Hematopoietic multipotent progenitor cell treated with erythropoietin and hydrocortisone succinate and interleukin-3 and kit ligand, for 17 days (in vitro differentiated cells): Measurements from ENCODE around the gene NINL.
"Not testable (repeated sequence)": the region's sequence is repeated elsewhere in the genome, so short reads cannot be mapped to it uniquely, and the experiment has no call there.

Experiments
- DNase-seq: peaks from one replicate; pipeline ENCODE4 v3.0.0-alpha.2; 2015; ENCODE audit warnings: low spot score

Gene NINL

DNA sequence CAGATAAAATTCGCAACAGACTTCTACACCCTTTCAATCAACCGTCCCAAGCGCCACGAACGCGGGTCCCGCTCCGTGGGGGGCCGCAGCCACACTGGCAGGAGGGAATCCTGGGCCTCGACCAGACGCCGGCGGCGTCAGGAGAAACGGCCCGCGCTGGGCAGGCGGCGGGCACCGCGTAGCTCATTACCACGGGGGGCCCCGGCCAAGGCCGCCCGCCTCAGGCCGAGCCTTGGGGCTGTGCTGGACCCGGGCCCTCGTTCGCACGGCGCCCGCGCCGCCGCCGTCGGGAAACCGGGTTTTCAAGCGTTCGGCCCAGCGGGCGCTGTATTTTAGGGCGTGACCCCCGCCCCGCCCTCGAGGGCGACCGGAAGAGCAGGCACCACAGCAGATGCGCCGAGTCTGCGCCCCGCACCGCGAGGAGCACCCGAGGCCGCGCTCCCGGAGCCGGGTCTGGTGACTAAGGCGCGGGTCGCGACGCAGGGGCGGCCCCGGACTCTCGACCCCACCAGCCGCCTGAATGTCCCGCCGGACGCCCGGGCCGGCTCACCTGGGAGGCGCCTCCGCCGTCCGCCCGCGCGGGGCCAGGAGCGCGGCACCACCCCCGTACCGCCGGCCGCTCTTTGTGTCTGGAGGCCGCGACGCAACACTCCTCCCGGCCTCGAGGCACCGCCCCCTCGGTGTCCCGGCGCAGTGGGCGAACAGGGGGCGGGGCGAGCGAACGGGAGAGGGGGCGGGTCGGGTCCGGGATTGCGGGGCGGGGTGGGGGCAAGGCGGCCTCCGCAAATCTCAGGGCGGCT lies at the start of gene NINL:
NINL (minus strand) TSS at position 627 of the 800 bp plus-strand sequence. CDS start 58,944 bp downstream, outside the sequence.
- no peak for DNase-seq

DNA sequence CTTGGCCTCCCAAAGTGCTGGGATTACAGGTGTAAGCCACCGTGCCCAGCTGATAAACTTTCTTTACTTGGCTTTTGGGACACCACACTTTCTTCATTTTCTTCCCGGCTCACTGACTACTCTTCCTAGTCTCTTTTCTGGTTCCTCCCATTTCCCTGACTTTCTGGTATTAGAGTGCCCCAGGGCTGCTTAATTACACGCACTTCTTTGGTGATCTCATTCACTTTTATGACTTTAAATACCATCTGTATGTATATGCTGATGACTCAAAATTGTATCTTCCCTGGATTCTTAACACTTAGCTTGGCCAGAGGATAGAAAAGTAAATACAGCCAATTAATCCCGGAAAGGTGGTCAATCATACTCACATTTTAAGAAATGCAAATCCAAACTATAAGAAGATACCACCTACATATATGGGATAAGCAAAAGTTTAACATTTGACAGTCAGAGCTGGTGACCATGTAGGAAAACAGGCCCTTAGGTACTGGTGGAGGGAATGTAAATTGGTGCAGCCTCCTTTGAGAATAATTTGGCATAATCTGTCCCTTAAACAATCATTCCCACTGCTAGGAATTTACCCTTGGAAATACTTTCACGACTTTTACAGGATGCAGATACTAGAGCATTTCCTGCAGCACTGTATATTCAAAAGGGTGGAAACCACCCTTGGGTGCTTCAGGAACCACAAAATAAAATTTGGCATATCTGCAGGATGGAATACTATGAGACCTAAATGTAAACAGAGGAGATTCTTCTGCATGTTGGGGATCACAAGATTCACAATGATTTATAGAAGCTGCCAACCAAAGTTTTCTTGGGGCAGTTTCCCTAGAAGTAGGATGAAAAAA lies 47.8 kb upstream of the NINL start:
- no peak for DNase-seq

DNA sequence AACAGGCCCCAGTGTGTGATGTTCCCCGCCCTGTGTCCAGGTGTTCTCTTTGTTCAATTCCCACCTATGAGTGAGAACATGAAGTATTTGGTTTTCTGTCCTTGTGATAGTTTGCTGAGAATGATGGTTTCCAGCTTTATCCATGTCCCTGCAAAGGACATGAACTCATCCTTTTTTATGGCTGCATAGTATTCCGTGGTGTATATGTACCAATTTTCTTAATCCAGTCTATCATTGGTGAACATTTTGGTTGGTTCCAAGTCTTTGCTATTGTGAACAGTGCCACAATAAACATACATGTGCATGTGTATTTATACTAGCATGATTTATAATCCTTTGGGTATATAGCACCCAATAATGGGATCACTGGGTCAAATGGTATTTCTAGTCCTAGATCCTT lies 45.3 kb upstream of the NINL start:
- not testable (repeated sequence) for DNase-seq

DNA sequence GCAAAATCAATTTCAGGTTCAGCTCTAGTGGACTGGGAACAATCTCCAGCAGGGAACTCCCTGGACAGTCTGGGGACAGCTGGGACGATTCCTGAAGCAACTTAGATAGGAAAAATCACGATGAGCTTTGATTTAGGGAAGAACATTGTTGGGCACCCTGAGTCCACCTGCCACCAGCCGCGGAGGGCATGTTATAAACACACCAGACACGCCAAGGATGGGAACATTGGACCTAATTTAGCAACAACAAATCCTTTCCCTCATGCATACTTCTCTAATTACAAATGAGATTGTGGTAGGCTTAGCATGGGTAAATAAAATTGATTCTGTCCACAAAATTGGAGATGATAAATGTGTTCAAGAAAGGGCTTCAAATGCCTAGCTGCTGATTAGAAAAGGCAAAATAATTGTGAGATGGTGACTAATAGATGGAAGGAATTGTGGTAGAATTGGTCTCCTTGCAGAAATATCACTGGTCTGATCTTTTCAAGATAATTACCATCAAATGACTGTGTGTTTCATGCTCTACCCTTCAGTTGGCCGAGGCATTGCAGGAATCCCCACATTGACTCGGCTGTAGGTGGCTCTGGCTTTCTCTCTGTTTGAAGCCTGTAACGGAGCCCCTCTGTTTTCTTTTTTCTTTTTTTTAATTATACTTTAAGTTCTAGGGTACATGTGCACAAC lies 44.6 kb upstream of the NINL start:
- DNase-seq: no peak

DNA sequence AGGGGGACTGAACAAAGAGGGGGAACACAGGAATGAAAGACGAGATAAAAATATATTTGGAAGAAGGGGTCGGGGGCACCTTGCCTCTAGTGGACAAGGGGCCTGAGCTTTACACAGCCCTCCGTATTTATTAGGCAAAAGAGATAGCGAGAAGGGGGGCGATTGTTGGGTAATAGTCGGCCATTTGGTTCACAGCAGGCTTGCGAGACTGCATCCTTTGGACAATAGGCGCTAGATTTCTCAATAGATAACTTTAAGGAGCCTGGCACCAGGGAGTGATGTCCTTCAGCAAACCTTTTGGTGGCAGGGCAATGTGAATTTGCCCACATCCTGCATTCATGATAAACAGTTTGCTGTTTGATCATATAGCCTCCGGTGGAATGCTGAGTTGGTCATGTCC lies 41.4 kb upstream of the NINL start:
- DNase-seq: no peak

DNA sequence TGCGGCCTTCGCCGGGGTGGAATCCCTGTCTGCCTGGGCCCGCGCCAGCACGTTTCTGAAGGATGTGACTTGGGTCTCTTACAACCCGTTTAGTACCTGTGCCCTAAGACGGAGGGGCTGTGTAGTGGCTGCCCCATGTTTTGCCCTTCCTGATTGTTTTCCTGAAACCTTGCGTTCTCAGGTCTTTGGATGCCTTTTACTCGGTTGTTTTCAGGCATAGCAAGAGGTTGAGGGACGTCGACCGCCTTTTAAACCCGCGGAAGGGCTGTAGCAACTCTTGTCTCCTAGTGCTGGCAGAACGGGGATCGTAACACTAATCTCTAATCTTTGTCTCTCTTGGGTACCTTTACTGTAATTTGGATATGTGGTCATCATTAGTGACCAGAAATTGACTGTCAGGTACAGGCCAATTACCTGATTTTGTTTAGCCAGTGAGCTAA lies 39.2 kb upstream of the NINL start:
- DNase-seq: peak; percentile 6

DNA sequence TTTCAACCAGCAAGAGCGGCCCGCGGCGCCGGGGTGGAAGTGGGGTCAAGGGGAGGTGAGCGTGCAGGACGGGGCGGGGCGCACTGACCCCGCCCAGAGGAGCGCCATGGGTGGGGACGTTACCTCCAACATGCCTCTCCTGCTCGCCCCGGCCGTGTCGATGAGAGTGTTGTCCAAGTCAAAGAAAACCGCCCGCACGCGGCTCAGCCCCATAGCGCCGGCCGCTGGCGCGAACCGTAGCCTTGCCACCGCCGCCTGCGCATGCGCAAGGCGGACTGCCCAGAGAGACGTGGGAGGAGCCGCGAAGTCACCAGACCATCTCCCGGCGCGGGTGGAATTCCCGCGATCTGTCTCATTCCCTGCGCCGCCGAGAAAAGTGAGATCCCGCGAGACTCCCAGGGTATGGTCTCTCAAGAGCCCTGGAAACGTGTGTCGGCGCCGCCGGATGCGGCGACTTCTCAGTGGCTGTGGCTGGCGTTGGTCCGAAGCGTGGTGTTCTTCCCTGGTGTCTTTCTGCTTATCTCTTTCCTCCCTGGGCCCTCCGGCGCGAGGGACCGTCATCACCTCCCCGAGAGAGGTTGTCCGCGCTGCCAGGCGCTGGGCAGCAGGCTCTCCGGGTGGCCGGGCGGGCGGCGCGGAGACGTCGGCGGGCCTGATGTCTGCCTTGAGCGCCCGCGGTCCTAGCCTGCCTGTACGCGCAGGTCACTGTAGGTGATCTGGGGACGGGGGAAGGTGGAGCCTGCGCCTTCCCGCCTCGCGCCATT lies 38.6 kb upstream of the NINL start, which contains the start of gene NANP:
NANP (minus strand) TSS at position 279 of the 764 bp plus-strand sequence; CDS start at position 213, 66 bp downstream.
- peak; percentile 89 for DNase-seq

DNA sequence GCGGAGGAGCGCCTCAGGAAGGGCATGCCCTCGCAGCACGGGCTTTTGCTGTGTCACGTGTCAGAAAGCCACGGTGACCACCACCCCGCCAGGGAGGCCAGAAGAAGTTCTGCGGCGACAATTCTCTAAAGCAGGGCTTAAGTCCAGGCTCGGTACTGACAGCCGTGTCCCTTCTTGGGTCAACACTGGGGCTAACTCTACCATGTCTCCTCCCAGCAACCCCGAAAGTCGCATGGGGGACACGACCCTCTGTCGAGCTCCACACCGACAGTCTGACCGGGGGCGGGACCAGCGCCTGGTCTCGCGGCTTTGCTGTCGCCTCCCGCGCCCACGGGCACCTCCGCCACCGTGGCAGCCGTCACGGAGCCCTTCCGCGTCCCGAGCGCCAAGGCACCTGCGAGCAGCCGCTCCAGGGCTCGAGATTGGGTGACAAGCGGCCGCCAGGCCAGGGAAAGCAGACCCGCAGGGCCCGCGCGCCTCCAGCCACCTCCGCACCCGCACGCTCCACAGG lies 37.9 kb upstream of the NINL start:
- DNase-seq: peak; percentile 22

DNA sequence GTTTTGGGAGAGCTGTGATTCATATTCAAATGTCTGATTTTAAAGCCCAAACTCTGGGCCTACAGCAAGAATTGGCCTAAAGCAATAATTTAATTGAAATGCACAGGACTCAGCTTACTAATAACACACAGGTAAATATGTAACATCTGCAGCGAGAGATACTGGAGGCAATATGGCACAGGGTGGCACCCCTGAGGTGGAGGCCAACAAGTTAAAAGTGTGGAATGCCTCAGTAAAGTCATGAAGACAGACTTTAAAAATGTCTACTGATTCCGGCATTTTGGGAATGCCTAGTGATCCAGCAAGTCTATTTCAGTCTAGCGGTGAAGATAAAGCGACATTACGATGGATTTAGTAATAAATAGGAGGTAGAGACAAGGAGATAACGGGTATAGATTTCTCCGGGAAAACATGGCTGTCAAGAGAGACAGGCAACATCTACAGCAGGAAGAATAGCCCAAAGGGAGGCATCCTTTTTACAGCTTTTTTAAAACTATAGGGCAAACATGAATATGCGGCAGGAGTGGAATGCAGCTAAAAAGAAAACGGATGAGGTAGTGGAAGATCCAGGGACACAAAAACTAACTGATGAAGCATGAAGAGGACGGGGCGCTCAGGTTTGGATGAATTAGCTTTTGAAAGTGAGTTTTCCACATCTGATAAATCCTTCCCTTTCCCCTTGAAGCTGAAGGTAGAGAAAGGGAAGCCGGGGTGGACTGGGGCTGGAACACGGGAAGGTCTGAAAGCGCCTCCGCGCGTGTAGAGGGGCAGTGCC lies 37.3 kb upstream of the NINL start:
- DNase-seq: no peak

DNA sequence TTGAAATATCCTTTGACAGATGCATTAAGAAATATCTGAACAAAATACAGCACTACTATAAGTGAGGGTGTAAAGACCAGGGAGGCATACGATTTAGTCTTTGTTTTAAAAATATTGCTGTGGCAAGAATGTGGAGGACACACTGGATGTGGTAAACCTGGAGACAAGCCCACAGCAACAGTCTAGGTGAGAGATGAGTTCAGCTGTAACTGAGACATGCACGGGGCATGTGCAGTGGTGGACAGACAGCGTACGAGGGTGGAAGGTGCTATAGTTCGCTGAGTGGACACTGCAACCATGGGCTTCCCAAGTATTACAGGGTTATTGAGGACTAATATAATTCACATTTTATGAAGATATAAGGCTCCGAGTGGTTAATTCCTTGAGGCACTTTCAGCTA lies 36.7 kb upstream of the NINL start:
- DNase-seq: no peak

DNA sequence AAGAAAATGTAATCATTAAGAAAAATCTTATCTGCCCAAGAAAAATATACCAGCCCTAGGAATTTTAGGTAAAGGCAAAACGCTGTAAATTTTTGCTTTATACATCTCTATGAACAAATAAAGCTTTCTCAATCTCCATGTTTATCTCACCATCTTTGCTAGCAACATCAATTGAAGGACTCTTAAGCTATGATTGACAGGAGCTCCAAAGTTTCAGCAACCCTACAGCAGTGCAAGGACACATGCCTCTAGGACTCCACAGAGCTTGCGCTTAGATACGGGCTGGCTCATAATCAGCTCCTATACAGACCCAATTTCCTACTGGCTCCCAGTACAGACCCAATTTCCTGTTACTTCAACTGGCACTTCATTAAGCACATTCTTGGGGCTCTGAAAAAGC lies 34.2 kb upstream of the NINL start:
- no peak for DNase-seq

DNA sequence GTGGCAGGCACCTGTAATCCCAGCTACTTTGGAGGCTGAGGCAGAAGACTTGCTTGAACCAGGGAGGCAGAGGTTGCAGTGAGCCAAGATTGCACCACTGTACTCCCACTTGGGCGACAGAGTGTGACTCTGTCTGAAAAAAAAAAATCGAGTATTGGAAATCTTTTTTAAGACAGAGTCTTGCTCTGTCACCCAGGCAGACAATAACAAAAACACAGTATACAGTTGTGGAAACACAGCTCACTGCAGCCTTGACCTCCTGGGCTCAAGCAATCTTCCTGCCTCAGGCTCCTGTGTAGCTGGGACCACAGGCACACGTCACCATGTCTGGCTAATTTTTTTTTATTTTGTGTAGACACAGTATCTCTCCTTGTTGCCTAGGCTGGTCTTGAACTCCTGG lies 23.4 kb upstream of the NINL start:
- DNase-seq: no peak

DNA sequence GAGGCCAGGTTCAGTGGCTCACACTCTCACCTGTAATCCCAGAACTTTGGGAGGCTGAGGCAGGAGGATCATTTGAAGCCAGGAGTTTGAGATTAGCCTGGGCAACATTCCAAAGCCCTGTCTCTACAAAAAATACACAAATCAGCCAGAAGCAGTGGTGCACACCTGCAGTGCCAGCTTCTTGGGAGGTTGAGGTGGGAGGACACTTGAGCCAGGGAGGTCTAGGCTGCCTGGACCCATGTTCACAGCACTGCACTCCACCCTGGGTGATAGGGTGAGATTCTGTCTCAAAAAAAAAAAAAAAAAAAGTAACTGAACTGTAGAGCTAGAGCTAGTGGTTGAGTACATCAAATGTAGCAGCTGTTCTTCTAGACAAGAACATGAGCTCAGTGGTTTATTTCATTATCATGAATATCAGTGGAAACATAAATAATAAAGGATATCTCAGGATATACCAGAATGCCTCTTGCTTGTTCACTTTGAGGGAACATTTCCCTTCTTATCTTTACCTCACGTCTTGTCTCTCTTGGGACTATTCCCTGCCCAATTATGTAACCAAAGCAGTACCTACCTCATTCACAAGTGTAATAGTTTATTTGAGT lies 20.9 kb upstream of the NINL start:
- no peak for DNase-seq

DNA sequence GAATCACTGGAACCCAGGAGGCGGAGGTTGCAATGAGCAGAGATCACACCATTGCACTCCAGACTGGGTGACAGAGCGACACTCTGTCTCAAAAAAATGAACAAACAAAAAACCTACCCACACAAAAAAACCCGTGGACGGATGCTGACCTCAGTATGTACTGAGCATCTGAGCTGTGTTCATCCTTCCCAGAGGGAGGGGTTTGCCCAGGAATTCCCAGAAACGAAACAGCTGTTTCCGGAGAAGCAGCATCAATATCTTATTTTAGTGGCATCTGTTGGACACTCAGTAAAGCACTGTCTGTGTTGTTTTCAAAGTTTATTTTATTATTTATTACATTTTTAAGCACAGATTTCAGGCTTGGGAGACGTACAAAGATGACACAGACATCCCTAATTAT lies 19.8 kb upstream of the NINL start:
- no peak for DNase-seq

DNA sequence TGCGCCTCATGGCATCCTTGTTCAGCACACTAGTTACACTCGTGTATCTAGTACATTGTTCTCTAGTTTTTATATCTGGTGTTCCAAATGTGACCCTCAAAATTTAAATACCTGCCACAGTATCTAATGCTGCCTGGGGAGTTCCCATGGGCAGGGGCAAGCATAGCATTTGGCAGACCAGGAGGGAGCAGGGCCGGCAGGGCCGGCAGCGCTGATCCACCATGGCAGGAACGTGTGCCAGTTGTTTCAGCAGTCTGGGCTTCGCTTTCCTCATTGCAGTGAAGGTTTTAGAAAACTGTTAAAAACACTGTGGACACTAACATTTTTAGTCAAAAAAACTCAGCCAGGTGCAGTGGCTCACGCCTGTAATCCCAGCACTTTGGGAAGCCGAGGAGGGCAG lies 19.3 kb upstream of the NINL start:
- DNase-seq: no peak

DNA sequence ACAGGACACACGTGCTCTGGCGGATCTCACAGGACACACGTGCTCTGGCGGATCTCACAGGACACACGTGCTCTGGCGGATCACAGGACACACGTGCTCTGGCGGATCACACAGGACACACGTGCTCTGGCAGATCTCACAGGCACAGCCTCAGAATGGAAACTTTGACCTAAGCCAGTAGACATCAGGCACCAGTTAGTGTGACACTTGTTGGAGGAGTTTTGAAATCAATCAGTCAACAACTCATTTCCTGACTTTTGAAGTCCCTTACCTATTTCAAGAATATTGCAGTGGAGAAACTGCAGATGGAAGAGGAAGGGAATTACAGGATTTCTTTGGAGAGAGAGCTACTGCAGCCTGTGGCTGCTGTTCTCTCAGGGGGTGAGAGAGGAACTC lies 17.6 kb upstream of the NINL start:
- DNase-seq: not testable (repeated sequence)

DNA sequence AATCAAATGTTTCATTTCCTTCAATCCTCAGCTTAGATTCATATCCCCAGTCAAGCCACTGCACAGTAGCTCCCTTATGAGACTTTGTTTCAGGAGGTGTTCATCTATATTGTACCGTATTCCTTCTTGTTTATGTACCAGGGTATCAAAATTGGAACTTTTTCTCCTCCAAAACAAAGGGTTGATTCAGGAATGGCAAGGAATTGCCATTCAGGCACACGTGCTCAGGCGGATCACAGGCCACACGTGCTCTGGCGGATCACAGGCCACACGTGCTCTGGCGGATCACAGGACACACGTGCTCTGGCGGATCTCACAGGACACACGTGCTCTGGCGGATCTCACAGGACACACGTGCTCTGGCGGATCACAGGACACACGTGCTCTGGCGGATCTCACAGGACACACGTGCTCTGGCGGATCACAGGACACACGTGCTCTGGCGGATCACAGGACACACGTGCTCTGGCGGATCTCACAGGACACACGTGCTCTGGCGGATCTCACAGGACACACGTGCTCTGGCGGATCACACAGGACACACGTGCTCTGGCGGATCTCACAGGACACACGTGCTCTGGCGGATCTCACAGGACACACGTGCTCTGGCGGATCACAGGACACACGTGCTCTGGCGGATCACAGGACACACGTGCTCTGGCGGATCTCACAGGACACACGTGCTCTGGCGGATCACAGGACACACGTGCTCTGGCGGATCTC lies 17.0 kb upstream of the NINL start:
- not testable (repeated sequence) for DNase-seq

DNA sequence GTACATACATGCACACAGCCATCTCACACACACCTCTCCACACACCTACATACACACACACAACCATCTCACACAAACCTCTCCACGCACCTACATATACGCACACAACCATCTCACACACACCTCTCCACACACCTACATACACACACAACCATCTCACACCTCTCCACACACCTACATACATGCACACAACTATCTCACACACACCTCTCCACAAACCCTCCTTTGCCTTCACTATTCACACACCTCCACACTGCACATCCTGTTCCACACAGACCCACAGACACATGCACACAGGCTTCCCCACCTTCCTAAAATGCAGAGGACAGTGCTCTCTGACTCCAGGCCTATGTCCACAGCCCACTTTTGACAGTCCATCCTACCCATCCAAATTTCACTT lies 16.3 kb upstream of the NINL start:
- DNase-seq: no peak

DNA sequence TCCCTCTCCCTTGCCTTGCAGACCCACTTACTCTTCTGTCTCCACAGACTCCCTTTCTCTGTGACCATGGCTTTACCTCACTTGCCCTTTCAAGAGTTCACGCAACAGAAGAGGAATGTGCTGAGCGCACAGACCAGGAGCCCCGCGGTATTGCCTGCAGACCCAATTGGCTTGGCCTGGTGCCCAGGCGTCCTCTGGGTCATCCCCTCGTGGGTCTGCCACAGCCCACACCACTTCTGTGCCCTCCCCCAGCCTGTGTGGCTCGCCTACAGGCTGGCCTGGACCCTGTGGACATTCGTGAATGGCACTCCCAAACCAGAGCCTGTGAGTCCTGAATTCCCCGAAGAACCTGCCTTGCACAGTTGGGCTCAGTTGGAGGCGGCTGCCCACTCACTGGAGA lies 15.3 kb upstream of the NINL start:
- no peak for DNase-seq
